Bladder microvascular endothelial cell (primary cell): ENCODE measurements around the gene RFC5. TPM values are rescaled to one million over a fixed set of nuclear protein-coding genes. Genes with fewer than 3 reads are reported as not detected.

Experiments used
- total RNA-seq: library from RNA; depleted of rRNA; stranded (reverse); fragments of >200 nt; gene quantifications from 2 replicates; pipeline ENCODE4 v1.2.3, GENCODE V29; 2014

Gene RFC5, protein sequence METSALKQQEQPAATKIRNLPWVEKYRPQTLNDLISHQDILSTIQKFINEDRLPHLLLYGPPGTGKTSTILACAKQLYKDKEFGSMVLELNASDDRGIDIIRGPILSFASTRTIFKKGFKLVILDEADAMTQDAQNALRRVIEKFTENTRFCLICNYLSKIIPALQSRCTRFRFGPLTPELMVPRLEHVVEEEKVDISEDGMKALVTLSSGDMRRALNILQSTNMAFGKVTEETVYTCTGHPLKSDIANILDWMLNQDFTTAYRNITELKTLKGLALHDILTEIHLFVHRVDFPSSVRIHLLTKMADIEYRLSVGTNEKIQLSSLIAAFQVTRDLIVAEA
- total RNA-seq: 15.2 and 16.4 TPM in 2 replicates

DNA sequence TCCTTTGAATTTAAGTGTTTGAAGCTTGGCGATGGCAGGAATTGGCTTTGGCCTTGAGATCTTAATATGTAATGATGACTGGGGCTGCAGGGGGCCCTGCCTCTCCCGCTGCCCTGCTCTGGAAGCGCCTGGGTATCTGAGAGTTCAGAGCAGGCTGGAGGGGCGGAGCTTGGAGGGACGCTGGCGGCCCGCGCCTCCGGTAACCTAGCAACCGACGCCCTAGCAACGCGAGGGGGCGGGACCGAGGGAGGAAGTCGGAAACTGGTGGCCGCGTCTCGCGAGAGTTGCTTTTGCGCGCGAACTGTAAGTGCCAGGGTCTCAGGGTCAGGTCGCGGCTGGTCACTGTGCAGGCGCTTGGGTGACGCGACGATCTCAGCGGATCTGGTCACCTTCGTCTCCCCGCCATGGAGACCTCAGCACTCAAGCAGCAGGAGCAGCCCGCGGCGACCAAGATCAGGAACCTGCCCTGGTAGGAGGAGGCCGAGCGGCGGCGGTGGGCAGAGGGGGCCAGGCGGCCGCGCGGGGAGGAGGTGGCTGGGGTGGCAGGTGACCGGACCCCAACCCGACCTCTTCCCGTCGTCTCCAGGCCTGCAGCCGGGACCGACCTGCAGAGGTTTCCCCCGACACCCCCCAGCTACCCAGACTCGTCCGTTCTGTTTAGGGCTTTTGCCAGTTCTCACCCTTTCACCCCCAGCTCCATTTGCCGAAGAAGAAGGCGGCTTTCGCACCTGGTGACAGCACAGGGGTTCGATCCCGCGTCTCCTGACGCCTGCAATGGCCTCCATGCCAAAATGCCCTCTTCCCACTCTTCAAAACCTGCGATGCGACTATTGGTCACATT is at the start of gene RFC5:
RFC5 (plus strand) TSS at position 280 of the 841 bp plus-strand sequence; CDS start at position 405, 125 bp downstream.

DNA sequence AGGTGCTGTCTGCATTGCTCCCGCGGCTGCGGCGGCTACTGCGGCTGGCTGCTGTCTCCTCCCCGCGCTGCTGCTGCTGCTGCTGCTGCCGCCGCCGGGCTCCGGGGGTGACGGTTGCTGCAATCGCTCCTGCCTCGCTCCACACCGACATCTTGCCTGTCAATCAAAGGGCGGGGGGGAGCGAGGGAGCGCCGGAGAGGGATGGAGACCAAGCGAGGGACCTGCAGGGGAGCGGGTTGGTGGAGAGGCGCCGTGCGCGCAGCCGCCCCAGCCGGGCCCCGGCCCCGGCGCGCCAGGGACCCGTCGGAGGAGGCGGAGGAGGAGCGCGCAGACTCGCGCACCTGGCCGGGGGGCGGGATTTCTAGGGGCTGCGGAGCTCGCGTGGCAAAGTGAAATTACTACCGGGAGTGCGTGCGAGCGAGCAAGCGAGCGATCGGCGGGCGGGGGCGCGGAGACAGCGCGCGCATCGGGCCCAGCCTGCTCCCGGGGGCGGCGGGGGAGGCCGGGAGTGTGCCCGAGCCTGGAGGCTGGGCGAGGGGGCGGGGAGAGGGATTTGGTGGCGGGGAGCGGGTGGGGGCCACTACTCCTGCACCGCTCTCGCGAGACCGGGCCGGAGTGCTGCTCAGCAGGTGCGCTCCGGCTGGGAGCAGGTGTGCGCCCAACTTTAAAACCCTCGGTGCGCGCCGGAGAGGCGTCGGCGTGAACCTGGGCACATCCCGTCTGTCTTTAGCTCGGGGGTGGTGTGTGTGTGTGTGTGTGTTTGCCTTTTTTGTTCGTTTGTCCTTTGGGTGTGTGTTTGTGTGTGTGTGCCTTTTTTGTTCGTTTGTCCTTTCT is 47.5 kb upstream of the RFC5 start, which contains the start of gene KSR2:
KSR2 (minus strand) TSS at position 165 of the 834 bp plus-strand sequence. CDS start 735 bp downstream, outside the sequence.

DNA sequence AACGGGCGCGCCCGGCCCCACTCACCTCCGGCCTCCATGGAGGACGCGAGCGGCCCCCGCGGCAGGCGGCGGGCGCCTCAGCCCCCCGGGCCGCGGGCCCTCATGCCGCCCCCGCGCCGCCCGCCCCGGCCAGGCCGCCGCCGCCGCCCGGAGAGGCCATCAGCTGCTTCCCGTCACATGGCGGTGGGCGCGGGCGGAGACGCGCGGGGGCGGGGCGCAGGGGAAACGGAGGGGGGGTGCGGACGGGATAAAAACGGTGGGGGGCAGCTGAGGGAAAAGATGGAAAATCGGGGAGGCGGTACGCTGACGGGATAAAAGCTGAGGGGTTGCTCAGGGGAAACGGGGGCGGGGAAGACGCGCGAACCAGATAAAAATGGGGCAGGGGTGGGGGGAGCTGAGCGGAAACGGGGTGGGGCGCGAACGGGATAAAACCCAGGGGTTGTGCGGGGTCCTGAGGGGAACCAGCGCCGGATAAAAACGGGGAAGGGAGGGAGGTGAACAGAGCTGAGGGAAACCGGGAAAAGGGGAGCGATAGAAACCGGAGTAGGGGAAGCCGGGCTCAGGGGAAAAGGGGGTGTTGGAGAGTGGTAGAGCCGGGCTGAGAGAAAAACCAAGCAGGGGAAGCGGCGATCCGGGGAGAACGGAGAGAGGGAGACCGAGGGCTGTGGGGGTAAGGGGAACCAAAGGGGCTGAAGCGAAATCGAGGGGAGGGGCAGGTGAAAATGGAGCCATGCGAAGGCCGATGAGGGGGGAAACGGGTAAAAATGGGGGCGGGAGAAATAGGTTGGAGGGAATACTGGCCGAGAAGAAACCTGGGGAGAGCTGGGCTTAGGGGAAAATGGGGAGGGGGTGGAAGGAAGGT is 44.7 kb downstream of the RFC5 start, which contains the start of gene WSB2:
WSB2 (minus strand) TSS at position 169 of the 862 bp plus-strand sequence; CDS start at position 38, 131 bp downstream.

Other genes with a start within 250 kb of the RFC5 start
- gene KSR2, start 47.7 kb upstream of the RFC5 start, total RNA-seq: under 0.01 and 1.6 TPM in 2 replicates
- 75.0 and 197 TPM in 2 replicates for gene WSB2, start 44.5 kb downstream of the RFC5 start, total RNA-seq
- gene VSIG10, start 87.3 kb downstream of the RFC5 start, total RNA-seq: 34.6 and 35.3 TPM in 2 replicates
- 142 and 166 TPM in 2 replicates for gene PEBP1, start 119.4 kb downstream of the RFC5 start, total RNA-seq